Measurements from ENCODE around the gene CACNA2D1.

CACNA2D1 gene

DNA sequence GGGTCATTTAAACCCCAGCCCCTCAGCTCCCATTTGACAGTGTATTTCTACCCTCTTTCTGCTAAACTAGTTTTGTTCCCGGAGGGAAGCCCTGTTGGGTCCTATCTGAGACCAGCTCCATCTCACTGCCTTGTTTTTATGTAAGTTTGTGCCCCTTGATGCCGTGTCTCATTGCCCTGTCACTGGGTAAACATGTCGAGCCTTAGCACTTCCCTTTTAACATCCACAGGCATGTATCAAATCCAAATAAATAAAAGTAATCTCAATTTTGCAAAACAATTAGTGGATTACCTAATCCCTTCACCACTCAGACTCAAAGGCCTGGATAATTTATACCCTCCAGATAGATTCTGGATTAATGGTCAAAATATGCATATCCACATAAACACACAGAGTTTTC, 115.7 kb downstream of the CACNA2D1 start:
- ATAC-seq = no peak
- no peak for TF ChIP-seq TOX (CRISPR knock-in tag; IDR thresholded peaks at IDR 0.05; ENCODE audit: borderline replicate concordance)
- TF ChIP-seq ISL1 (CRISPR knock-in tag; IDR thresholded peaks at IDR 0.05) = no peak
- TF ChIP-seq POU6F1 (CRISPR knock-in tag; IDR thresholded peaks at IDR 0.05; ENCODE audit: borderline replicate concordance, low read depth) = no peak
- no peak for TF ChIP-seq CSDC2 (CRISPR knock-in tag; IDR thresholded peaks at IDR 0.05)
- no peak for TF ChIP-seq ARNTL (CRISPR knock-in tag; IDR thresholded peaks at IDR 0.05; ENCODE audit: borderline replicate concordance, low read depth)
- no peak for TF ChIP-seq ZNF565 (CRISPR knock-in tag; conservative IDR thresholded peaks at IDR 0.05; ENCODE audit: low read depth)
- TF ChIP-seq TCF4 (CRISPR knock-in tag; IDR thresholded peaks at IDR 0.05; ENCODE audit: borderline replicate concordance) = no peak
- no peak for TF ChIP-seq SNAI2 (CRISPR knock-in tag; IDR thresholded peaks at IDR 0.05)
- TF ChIP-seq, protein P1, sequence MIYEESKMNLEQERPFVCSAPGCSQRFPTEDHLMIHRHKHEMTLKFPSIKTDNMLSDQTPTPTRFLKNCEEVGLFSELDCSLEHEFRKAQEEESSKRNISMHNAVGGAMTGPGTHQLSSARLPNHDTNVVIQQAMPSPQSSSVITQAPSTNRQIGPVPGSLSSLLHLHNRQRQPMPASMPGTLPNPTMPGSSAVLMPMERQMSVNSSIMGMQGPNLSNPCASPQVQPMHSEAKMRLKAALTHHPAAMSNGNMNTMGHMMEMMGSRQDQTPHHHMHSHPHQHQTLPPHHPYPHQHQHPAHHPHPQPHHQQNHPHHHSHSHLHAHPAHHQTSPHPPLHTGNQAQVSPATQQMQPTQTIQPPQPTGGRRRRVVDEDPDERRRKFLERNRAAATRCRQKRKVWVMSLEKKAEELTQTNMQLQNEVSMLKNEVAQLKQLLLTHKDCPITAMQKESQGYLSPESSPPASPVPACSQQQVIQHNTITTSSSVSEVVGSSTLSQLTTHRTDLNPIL (CRISPR knock-in tag; IDR thresholded peaks at IDR 0.05; ENCODE audit: low read depth) = no peak
- TF ChIP-seq ZC3H10 (CRISPR knock-in tag; IDR thresholded peaks at IDR 0.05) = no peak
- no peak for TF ChIP-seq ZNF70 (CRISPR knock-in tag; IDR thresholded peaks at IDR 0.05)
- TF ChIP-seq CSRNP3 (CRISPR knock-in tag; IDR thresholded peaks at IDR 0.05) = no peak
- TF ChIP-seq OSR1 (CRISPR knock-in tag; IDR thresholded peaks at IDR 0.05) = no peak
- no peak for TF ChIP-seq ZNF8 (CRISPR knock-in tag; IDR thresholded peaks at IDR 0.05)
- TF ChIP-seq ESRRG (CRISPR knock-in tag; IDR thresholded peaks at IDR 0.05) = no peak
- no peak for TF ChIP-seq PPARA (CRISPR knock-in tag; IDR thresholded peaks at IDR 0.05; ENCODE audit: borderline replicate concordance)

- TF ChIP-seq ISL1 (CRISPR knock-in tag; IDR thresholded peaks at IDR 0.05) (0 out of 2 replicates have a peak, but pooled peaks have one; percentile 43), PPARA (CRISPR knock-in tag; IDR thresholded peaks at IDR 0.05; ENCODE audit: borderline replicate concordance) (no peak), ZNF70 (CRISPR knock-in tag; IDR thresholded peaks at IDR 0.05) (no peak), RARB (CRISPR knock-in tag; IDR thresholded peaks at IDR 0.05) (no peak)
- ATAC-seq = no peak; the same call in 2 of the 3 replicates
Observed at GRCh38 chr7:82325416-82325815, 118.2 kb downstream of the CACNA2D1 start.

GRCh38 chr7:82323806-82324205, 119.8 kb downstream of the CACNA2D1 start:
- ATAC-seq = no peak
- peak; percentile 72 for TF ChIP-seq ISL1 (CRISPR knock-in tag; IDR thresholded peaks at IDR 0.05)
- TF ChIP-seq, protein P1 (CRISPR knock-in tag; IDR thresholded peaks at IDR 0.05; ENCODE audit: low read depth) = no peak

- peak; percentile 100 for ATAC-seq
- TF ChIP-seq CSRNP3 (CRISPR knock-in tag; IDR thresholded peaks at IDR 0.05) (0 out of 2 replicates have a peak, but pooled peaks have one; percentile 12), CSDC2 (CRISPR knock-in tag; IDR thresholded peaks at IDR 0.05) (no peak), POU6F1 (CRISPR knock-in tag; IDR thresholded peaks at IDR 0.05; ENCODE audit: borderline replicate concordance, low read depth) (0 out of 2 replicates have a peak, but pooled peaks have one; percentile 85), ISL1 (CRISPR knock-in tag; IDR thresholded peaks at IDR 0.05) (peak; percentile 93), ESRRG (CRISPR knock-in tag; IDR thresholded peaks at IDR 0.05) (peak; percentile 63; the same call in 1 of the 2 replicates), ZNF70 (CRISPR knock-in tag; IDR thresholded peaks at IDR 0.05) (peak; percentile 65; the same call in 1 of the 2 replicates), ZNF8 (CRISPR knock-in tag; IDR thresholded peaks at IDR 0.05) (peak; percentile 58), SNAI2 (CRISPR knock-in tag; IDR thresholded peaks at IDR 0.05) (no peak), TOX (CRISPR knock-in tag; IDR thresholded peaks at IDR 0.05; ENCODE audit: borderline replicate concordance) (peak; percentile 74; the same call in 1 of the 2 replicates), ZC3H10 (CRISPR knock-in tag; IDR thresholded peaks at IDR 0.05) (peak; percentile 49; the same call in 1 of the 2 replicates)
- TF ChIP-seq, protein P1 (CRISPR knock-in tag; IDR thresholded peaks at IDR 0.05; ENCODE audit: low read depth) = 0 out of 2 replicates have a peak, but pooled peaks have one; percentile 63
- TF ChIP-seq, protein P2, sequence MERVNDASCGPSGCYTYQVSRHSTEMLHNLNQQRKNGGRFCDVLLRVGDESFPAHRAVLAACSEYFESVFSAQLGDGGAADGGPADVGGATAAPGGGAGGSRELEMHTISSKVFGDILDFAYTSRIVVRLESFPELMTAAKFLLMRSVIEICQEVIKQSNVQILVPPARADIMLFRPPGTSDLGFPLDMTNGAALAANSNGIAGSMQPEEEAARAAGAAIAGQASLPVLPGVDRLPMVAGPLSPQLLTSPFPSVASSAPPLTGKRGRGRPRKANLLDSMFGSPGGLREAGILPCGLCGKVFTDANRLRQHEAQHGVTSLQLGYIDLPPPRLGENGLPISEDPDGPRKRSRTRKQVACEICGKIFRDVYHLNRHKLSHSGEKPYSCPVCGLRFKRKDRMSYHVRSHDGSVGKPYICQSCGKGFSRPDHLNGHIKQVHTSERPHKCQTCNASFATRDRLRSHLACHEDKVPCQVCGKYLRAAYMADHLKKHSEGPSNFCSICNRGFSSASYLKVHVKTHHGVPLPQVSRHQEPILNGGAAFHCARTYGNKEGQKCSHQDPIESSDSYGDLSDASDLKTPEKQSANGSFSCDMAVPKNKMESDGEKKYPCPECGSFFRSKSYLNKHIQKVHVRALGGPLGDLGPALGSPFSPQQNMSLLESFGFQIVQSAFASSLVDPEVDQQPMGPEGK (CRISPR knock-in tag; IDR thresholded peaks at IDR 0.05; ENCODE audit: borderline replicate concordance) = peak; percentile 69; the same call in 1 of the 2 replicates
Observed at GRCh38 chr7:82319674-82320118, 123.9 kb downstream of the CACNA2D1 start.

All from SK-N-SH treated with all-trans-retinoic acid at 6 μM for 48 hours (cell line).